ENCODE measurements around the gene COL5A1. TPM values are rescaled to one million over a fixed set of nuclear protein-coding genes. Genes with fewer than 3 reads are reported as not detected.

Gene COL5A1
- total RNA-seq, 1 experiment from 2014 or later: 9.5 TPM

GRCh38 chr9:134781591-134782302 lies 140.1 kb downstream of the COL5A1 start:
- Histone ChIP-seq H3K9ac (ENCODE audit: extremely low read depth, insufficient read length, low read length) (no peak overlapping the region), H3K79me1 (ENCODE audit: insufficient read depth, low read depth, low read length, poor library complexity, severe bottlenecking) (no peaks in the 10 kb centered on the region), H3K56ac (ENCODE audit: insufficient read length, low read depth, low read length) (no peak overlapping the region), H2AFZ (ENCODE audit: low read length) (no peak overlapping the region), H3K14ac (ENCODE audit: insufficient read depth, low read length) (no peak overlapping the region), H3K9me3 (ENCODE audit: control insufficient read depth, low read depth, low read length) (no peaks in the 10 kb centered on the region), H3K18ac (ENCODE audit: insufficient read length, low read depth, low read length) (no peak overlapping the region), H3K4ac (ENCODE audit: low read depth, low read length) (no peak overlapping the region), H2BK20ac (ENCODE audit: low read depth, low read length, poor library complexity, severe bottlenecking) (no peak overlapping the region), H4K91ac (ENCODE audit: insufficient read length, low read depth, low read length) (no peak overlapping the region), H3K4me2 (ENCODE audit: insufficient read depth, insufficient read length, low read length) (no peak overlapping the region), H2BK5ac (ENCODE audit: insufficient read length, low read length) (no peak overlapping the region), H3K23ac (ENCODE audit: insufficient read length, low read depth, low read length) (no peak overlapping the region), H3K79me2 (ENCODE audit: insufficient read depth, low read length) (no peaks in the 10 kb centered on the region), H4K8ac (replicated peaks; ENCODE audit: insufficient read length, low read depth, low read length) (no peak overlapping the region), H3T11ph (ENCODE audit: low read length) (no peak overlapping the region), H2AK5ac (ENCODE audit: insufficient read length, low read length) (no peak overlapping the region), H3K23me2 (ENCODE audit: insufficient read length, low read depth, low read length, poor library complexity, severe bottlenecking) (no peaks in the 10 kb centered on the region), H3K4me1 (ENCODE audit: insufficient read depth, low read length) (no peaks in the 10 kb centered on the region), H4K5ac (ENCODE audit: insufficient read length, low read depth, low read length) (no peak overlapping the region), H2BK15ac (ENCODE audit: low read depth, low read length) (no peak overlapping the region), H3K27ac (ENCODE audit: insufficient read length, low read depth, low read length) (no peak overlapping the region), H4K20me1 (ENCODE audit: control insufficient read depth, insufficient read depth, insufficient read length) (no peaks in the 10 kb centered on the region), H3K27me3 (ENCODE audit: insufficient read depth, low read length) (no peaks in the 10 kb centered on the region), H2BK120ac (ENCODE audit: low read depth, low read length, poor library complexity, severe bottlenecking) (no peak overlapping the region), H2BK12ac (ENCODE audit: insufficient read length, low read depth, low read length) (no peak overlapping the region)
- Mint-ChIP-seq H3K36me3 (ENCODE audit: insufficient read depth in 1 of 3, low read depth in 3 of 3) (no peaks in the 10 kb centered on the region), H3K27ac (no peak overlapping the region), H3K4me3 (no peak overlapping the region), H3K9me3 (no peaks in the 10 kb centered on the region), H3K27me3 (ENCODE audit: low read depth) (no peaks in the 10 kb centered on the region; the same call in 1 of the 2 replicates), H3K4me1 (peaks cover 14 to 25% of the 10 kb centered on the region in 2 experiments)
- TF ChIP-seq CTCF (conservative IDR thresholded peaks at IDR 0.05): peak; percentile 67
- WGBS (ENCODE audit: extremely low coverage, insufficient read length, low lambda C conversion rate): no CpG with 5 or more reads among the region's 28 CpGs
- peak; percentile 59 for DNase-seq
